Small intestine (tissue), 7 donors: ENCODE results near the gene KIF1B. TPM values are rescaled to one million over a fixed set of nuclear protein-coding genes. Genes with fewer than 3 reads are reported as not detected.
"Not testable (repeated sequence)": the region's sequence is repeated elsewhere in the genome, so short reads cannot be mapped to it uniquely, and the experiment has no call there.

ENCODE experiments used
- DNase-seq, 2 donors: peaks; one replicate each; pipeline versions ENCODE4 v3.0.0 to v3.0.0-alpha.2; 2013
- FAIRE-seq: peaks from 2 replicates; lab custom pipeline; 2012; peaks lifted over from hg19 to GRCh38; lab: Jason Lieb, UNC
- H3K27ac ChIP-seq, 3 donors: one replicate each; pipeline ENCODE4 v1.5.1; 2013; ENCODE audit warnings: low read length in 2 of 3, mild to moderate bottlenecking in 2 of 3, control low read depth in 1 of 3, inconsistent platforms in 1 of 3, low read depth in 1 of 3, moderate library complexity in 1 of 3
- H3K27me3 ChIP-seq, 3 donors: one replicate each; pipeline ENCODE4 v1.6.1; 2013; ENCODE audit warnings: low read length in 3 of 3, inconsistent platforms in 1 of 3; ENCODE audit not compliant: control insufficient read depth in 3 of 3, insufficient read depth in 3 of 3
- H3K36me3 ChIP-seq, 3 donors: one replicate each; pipeline ENCODE4 v1.6.1; 2013; ENCODE audit warnings: low read length in 3 of 3, inconsistent platforms in 1 of 3, low read depth in 1 of 3, mild to moderate bottlenecking in 1 of 3, moderate library complexity in 1 of 3; ENCODE audit not compliant: control insufficient read depth in 3 of 3, insufficient read depth in 2 of 3
- H3K4me1 ChIP-seq, 3 donors: one replicate each; pipeline ENCODE4 v1.6.1; 2013; ENCODE audit warnings: low read length in 2 of 3, inconsistent platforms in 1 of 3, low read depth in 1 of 3, mild to moderate bottlenecking in 1 of 3, moderate library complexity in 1 of 3; ENCODE audit not compliant: control insufficient read depth in 3 of 3, insufficient read depth in 2 of 3
- H3K4me3 ChIP-seq, 3 donors: one replicate each; pipeline ENCODE4 v1.5.1; 2013; ENCODE audit warnings: low read length in 3 of 3, control low read depth in 1 of 3, inconsistent platforms in 1 of 3, low read depth in 1 of 3, mild to moderate bottlenecking in 1 of 3, moderate library complexity in 1 of 3
- H3K9me3 ChIP-seq, 2 donors: one replicate each; pipeline ENCODE4 v1.6.1; 2013; ENCODE audit warnings: low read depth in 1 of 2, low read length in 1 of 2; ENCODE audit not compliant: control insufficient read depth in 2 of 2, insufficient read depth in 1 of 2
- WGBS, 3 donors: extraction: QIAGEN DNeasy Blood & Tissue Kit; methylation state at CpG; one replicate each; pipeline ENCODE4 v1.1.7; 2013; 5-methylcytosine and 5-hydroxymethylcytosine counted together
- polyA plus RNA-seq, 4 donors: library from polyadenylated mRNA; stranded (reverse) in 3 of 4; unstranded in 1 of 4; fragments of 200-250 nt in 3 of 4; fragments of 120-200 nt in 1 of 4; gene quantifications; one replicate each; pipeline versions ENCODE4 v1.2.1 to v1.2.3, GENCODE V29; 2013
- donor health status: healthy with polysubstance abuse.
- donor health status: control.
- donor health status: control.
- donor health status: Bipolar disorder and iron deficiency.
- donor health status: healthy.

Gene KIF1B
- polyA plus RNA-seq, 4 donors: 6.8 to 15.5 (median 12.6) TPM

DNA sequence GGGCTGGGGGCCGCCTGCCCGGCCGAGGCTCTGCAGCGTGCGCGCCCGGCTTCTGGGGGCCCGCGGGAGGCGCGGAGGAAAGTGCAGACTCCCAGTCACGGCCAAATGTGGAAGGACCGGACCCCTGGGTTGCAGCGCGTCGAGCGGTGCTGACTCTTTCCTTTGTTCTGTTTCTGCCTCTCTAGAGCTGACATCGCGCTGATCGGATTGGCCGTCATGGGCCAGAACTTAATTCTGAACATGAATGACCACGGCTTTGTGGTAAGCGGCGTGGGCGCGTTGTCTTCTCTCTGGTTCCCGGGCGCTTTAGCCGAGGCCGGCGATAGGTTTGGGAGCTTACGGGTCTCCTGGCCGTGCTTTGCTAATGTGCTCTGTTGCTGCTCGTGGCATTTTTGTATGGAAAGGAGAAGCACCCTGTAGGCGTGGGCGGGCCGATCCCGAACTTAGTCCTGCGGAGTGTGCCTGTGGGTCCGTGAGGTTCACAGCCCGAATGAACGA lies 189.1 kb downstream of the KIF1B start:
- peaks cover 0 to 7% (median 6%) of the 10 kb centered on the region in 3 donors for H3K4me1 ChIP-seq
- no peaks in the 10 kb centered on the region for H3K27me3 ChIP-seq
- WGBS, 3 donors: 1 to 2% (median 1%) methylated on average over 42 of the region's 42 CpGs
- peak overlapping the region; percentile 61 to 81 (median 63) for H3K4me3 ChIP-seq
- DNase-seq (peak in 1 of 2 donors; percentile 13), FAIRE-seq (no peak)
- H3K27ac ChIP-seq: peak overlapping the region in 2 of 3 donors; percentile 3 to 98
- peaks cover 0 to 25% (median 8%) of the 10 kb centered on the region in 3 donors for H3K36me3 ChIP-seq
- H3K9me3 ChIP-seq: no peaks in the 10 kb centered on the region

GRCh38 chr1:10400013-10400412 lies 189.6 kb downstream of the KIF1B start:
- DNase-seq (peak in 1 of 2 donors; percentile 13), FAIRE-seq (no peak)
- WGBS, 3 donors: 28 to 51% (median 49%) methylated on average over 8 of the region's 8 CpGs
- H3K4me1 ChIP-seq: peaks cover 0 to 7% (median 6%) of the 10 kb centered on the region in 3 donors
- H3K9me3 ChIP-seq: no peaks in the 10 kb centered on the region
- peaks cover 3 to 30% (median 11%) of the 10 kb centered on the region in 3 donors for H3K36me3 ChIP-seq
- H3K27me3 ChIP-seq: no peaks in the 10 kb centered on the region
- H3K4me3 ChIP-seq: peak overlapping the region; percentile 61 to 81 (median 63)
- H3K27ac ChIP-seq: peak overlapping the region in 1 of 3 donors; percentile 98

- Histone ChIP-seq H3K27ac (no peak overlapping the region), H3K36me3 (peaks cover 8 to 43% (median 11%) of the 10 kb centered on the region in 3 donors), H3K4me3 (no peak overlapping the region), H3K27me3 (no peaks in the 10 kb centered on the region), H3K9me3 (no peaks in the 10 kb centered on the region), H3K4me1 (peaks cover 0 to 7% (median 6%) of the 10 kb centered on the region in 3 donors)
- DNase-seq (no peak), FAIRE-seq (no peak)
- WGBS, 3 donors: 75 to 88% (median 83%) methylated on average over 1 of the region's 1 CpG
Observed at GRCh38 chr1:10401281-10401680, 190.9 kb downstream of the KIF1B start.

- DNase-seq: no peak
- Histone ChIP-seq H3K4me1 (peaks cover 0 to 7% (median 6%) of the 10 kb centered on the region in 3 donors), H3K27ac (no peak overlapping the region), H3K36me3 (peaks cover 8 to 57% (median 18%) of the 10 kb centered on the region in 3 donors), H3K4me3 (no peak overlapping the region), H3K9me3 (no peaks in the 10 kb centered on the region), H3K27me3 (no peaks in the 10 kb centered on the region)
- FAIRE-seq: no peak
- WGBS, 3 donors: 94 to 99% (median 95%) methylated on average over 9 of the region's 9 CpGs
Observed at GRCh38 chr1:10402729-10403274, 192.4 kb downstream of the KIF1B start.

- WGBS, 3 donors: 93 to 96% (median 95%) methylated on average over 2 of the region's 2 CpGs
- no peaks in the 10 kb centered on the region for H3K4me1 ChIP-seq
- H3K36me3 ChIP-seq: peaks cover 22 to 76% (median 38%) of the 10 kb centered on the region in 3 donors
Observed at GRCh38 chr1:10407201-10407600, 196.8 kb downstream of the KIF1B start.

GRCh38 chr1:10415211-10415930 lies 205.0 kb downstream of the KIF1B start:
- 56 to 66% (median 58%) methylated on average over 6 of the region's 6 CpGs for WGBS, 3 donors
- H3K9me3 ChIP-seq: no peaks in the 10 kb centered on the region
- H3K27me3 ChIP-seq: no peaks in the 10 kb centered on the region
- H3K4me3 ChIP-seq: no peak overlapping the region
- no peak for FAIRE-seq
- H3K27ac ChIP-seq: peak overlapping the region in 2 of 3 donors; percentile 25 to 51
- H3K4me1 ChIP-seq: peaks cover 0 to 4% (median 0%) of the 10 kb centered on the region in 3 donors
- DNase-seq: peak in 1 of 2 donors; percentile 58
- H3K36me3 ChIP-seq: peaks cover 34 to 66% (median 43%) of the 10 kb centered on the region in 3 donors

More at GRCh38 chr1:10407201-10407600, 196.8 kb downstream of the KIF1B start:
- FAIRE-seq: no peak
- no peak for DNase-seq
- Histone ChIP-seq H3K27me3 (no peaks in the 10 kb centered on the region), H3K27ac (no peak overlapping the region), H3K9me3 (no peaks in the 10 kb centered on the region), H3K4me3 (no peak overlapping the region)

GRCh38 chr1:10415967-10416366 lies 205.6 kb downstream of the KIF1B start:
- H3K9me3 ChIP-seq, H3K27ac ChIP-seq, H3K4me3 ChIP-seq, FAIRE-seq, DNase-seq, H3K4me1 ChIP-seq, H3K27me3 ChIP-seq: not testable (repeated sequence)
- H3K36me3 ChIP-seq: peaks cover 32 to 69% (median 43%) of the 10 kb centered on the region in 3 donors
- 92 to 98% (median 93%) methylated on average over 1 of the region's 1 CpG for WGBS, 3 donors

- not testable (repeated sequence) for H3K4me1 ChIP-seq, H3K4me3 ChIP-seq, DNase-seq, H3K9me3 ChIP-seq, FAIRE-seq, H3K27me3 ChIP-seq, H3K27ac ChIP-seq
- H3K36me3 ChIP-seq: peaks cover 27 to 66% (median 28%) of the 10 kb centered on the region in 3 donors
- WGBS, 3 donors: 96 to 97% (median 97%) methylated on average over 8 of the region's 8 CpGs
Observed at GRCh38 chr1:10418741-10419140, 208.4 kb downstream of the KIF1B start.
